ENCODE results near the gene PDCD1. TPM values are rescaled to one million over a fixed set of nuclear protein-coding genes. Genes with fewer than 3 reads are reported as not detected.
"Not testable (repeated sequence)": the region's sequence is repeated elsewhere in the genome, so short reads cannot be mapped to it uniquely, and the experiment has no call there.

The PDCD1 gene
- total and polyA plus RNA-seq, 2 donors from 2014 or later = 0.49 to 1.6 TPM

GRCh38 chr2:241818229-241818942 lies 40.3 kb downstream of the PDCD1 start:
- TF ChIP-seq CTCF (IDR thresholded peaks at IDR 0.05; ENCODE audit: borderline replicate concordance, extremely low read depth, insufficient read depth) = no peak
- no peaks in the 10 kb centered on the region for H3K4me1 ChIP-seq (ENCODE audit: control insufficient read depth in 2 of 3, insufficient read depth in 2 of 3, low read depth in 1 of 3, low read length in 3 of 3)
- no peak overlapping the region for H3K9ac ChIP-seq (ENCODE audit: low read length in 3 of 3)
- no peak overlapping the region for H3K4me3 ChIP-seq (ENCODE audit: low read length in 3 of 3)
- no peaks in the 10 kb centered on the region for H3K36me3 ChIP-seq (ENCODE audit: control insufficient read depth in 2 of 3, insufficient read depth in 3 of 3, low read length in 3 of 3)
- FAIRE-seq (no peak), DNase-seq (peak in 1 of 5 donors; percentile 57)
- no peaks in the 10 kb centered on the region for H3K9me3 ChIP-seq (ENCODE audit: control insufficient read depth in 2 of 3, insufficient read depth in 1 of 3, low read length in 3 of 3)
- intact Hi-C loops (cut with DNase I) = no loop called here
- H3K27ac ChIP-seq (ENCODE audit: low read depth in 2 of 2, low read length in 2 of 2) = no peak overlapping the region
- H3K27me3 ChIP-seq (ENCODE audit: control insufficient read depth, insufficient read depth, low read length) = no peaks in the 10 kb centered on the region

DNA sequence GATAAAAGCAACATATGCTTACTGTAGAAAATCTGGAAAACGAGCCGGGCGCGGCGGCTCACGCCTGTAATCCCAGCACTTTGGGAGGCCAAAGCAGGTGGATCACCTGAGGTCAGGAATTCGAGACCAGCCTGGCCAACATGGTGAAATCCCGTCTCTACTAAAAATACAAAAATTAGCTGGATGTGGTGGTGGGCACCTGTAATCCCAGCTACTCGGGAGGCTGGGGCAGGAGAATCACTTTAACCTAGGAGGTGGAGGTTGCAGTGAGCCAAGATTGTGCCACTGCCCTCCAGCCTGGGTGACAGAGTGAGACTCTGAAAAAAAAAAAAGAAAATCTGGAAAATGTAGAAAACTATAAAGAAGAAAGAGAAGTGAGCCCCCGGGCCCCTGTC lies 40.9 kb downstream of the PDCD1 start:
- DNase-seq; H3K9me3 ChIP-seq (ENCODE audit: control insufficient read depth in 2 of 3, insufficient read depth in 1 of 3, low read length in 3 of 3); FAIRE-seq; H3K27ac ChIP-seq (ENCODE audit: low read depth in 2 of 2, low read length in 2 of 2); H3K4me1 ChIP-seq (ENCODE audit: control insufficient read depth in 2 of 3, insufficient read depth in 2 of 3, low read depth in 1 of 3, low read length in 3 of 3); intact Hi-C loops (cut with DNase I); H3K4me3 ChIP-seq (ENCODE audit: low read length in 3 of 3); H3K27me3 ChIP-seq (ENCODE audit: control insufficient read depth, insufficient read depth, low read length); H3K9ac ChIP-seq (ENCODE audit: low read length in 3 of 3); H3K36me3 ChIP-seq (ENCODE audit: control insufficient read depth in 2 of 3, insufficient read depth in 3 of 3, low read length in 3 of 3): not testable (repeated sequence)

GRCh38 chr2:241817126-241817820 lies 41.4 kb downstream of the PDCD1 start:
- no peak overlapping the region for H3K4me3 ChIP-seq (ENCODE audit: low read length in 3 of 3)
- H3K4me1 ChIP-seq (ENCODE audit: control insufficient read depth in 2 of 3, insufficient read depth in 2 of 3, low read depth in 1 of 3, low read length in 3 of 3) = no peaks in the 10 kb centered on the region
- DNase-seq (peak in 2 of 5 donors; percentile 52 to 55), FAIRE-seq (no peak)
- no peak for TF ChIP-seq CTCF (IDR thresholded peaks at IDR 0.05; ENCODE audit: borderline replicate concordance, extremely low read depth, insufficient read depth)
- no peak overlapping the region for H3K9ac ChIP-seq (ENCODE audit: low read length in 3 of 3)
- H3K27ac ChIP-seq (ENCODE audit: low read depth in 2 of 2, low read length in 2 of 2) = no peak overlapping the region
- intact Hi-C loops (cut with DNase I) = no loop called here
- H3K36me3 ChIP-seq (ENCODE audit: control insufficient read depth in 2 of 3, insufficient read depth in 3 of 3, low read length in 3 of 3) = no peaks in the 10 kb centered on the region
- no peaks in the 10 kb centered on the region for H3K9me3 ChIP-seq (ENCODE audit: control insufficient read depth in 2 of 3, insufficient read depth in 1 of 3, low read length in 3 of 3)
- H3K27me3 ChIP-seq (ENCODE audit: control insufficient read depth, insufficient read depth, low read length) = no peaks in the 10 kb centered on the region

- no peak for FAIRE-seq
Observed at GRCh38 chr2:241816431-241817121, 42.1 kb downstream of the PDCD1 start.

More at GRCh38 chr2:241816431-241817121, 42.1 kb downstream of the PDCD1 start:
- Histone ChIP-seq H3K36me3 (ENCODE audit: control insufficient read depth in 2 of 3, insufficient read depth in 3 of 3, low read length in 3 of 3) (no peaks in the 10 kb centered on the region), H3K4me1 (ENCODE audit: control insufficient read depth in 2 of 3, insufficient read depth in 2 of 3, low read depth in 1 of 3, low read length in 3 of 3) (no peaks in the 10 kb centered on the region), H3K4me3 (ENCODE audit: low read length in 3 of 3) (no peak overlapping the region), H3K9ac (ENCODE audit: low read length in 3 of 3) (no peak overlapping the region), H3K27me3 (ENCODE audit: control insufficient read depth, insufficient read depth, low read length) (no peaks in the 10 kb centered on the region), H3K9me3 (ENCODE audit: control insufficient read depth in 2 of 3, insufficient read depth in 1 of 3, low read length in 3 of 3) (no peaks in the 10 kb centered on the region), H3K27ac (ENCODE audit: low read depth in 2 of 2, low read length in 2 of 2) (no peak overlapping the region)
- DNase-seq = peak in 1 of 5 donors; percentile 69
- TF ChIP-seq CTCF (IDR thresholded peaks at IDR 0.05; ENCODE audit: borderline replicate concordance, extremely low read depth, insufficient read depth) = no peak
- intact Hi-C loops (cut with DNase I) = no loop called here

Measured in kidney (tissue), 14 donors.